GM19023 (cell line): Measurements from ENCODE around the gene SNX24.

Experiments used
- ATAC-seq: cut with Tn5 transposase; IDR thresholded peaks from one replicate; pipeline ENCODE4 v1.9.1; 2021; ENCODE audit warnings: mild to moderate bottlenecking, moderate library complexity; ENCODE audit not compliant: unreplicated experiment

SNX24 gene

DNA sequence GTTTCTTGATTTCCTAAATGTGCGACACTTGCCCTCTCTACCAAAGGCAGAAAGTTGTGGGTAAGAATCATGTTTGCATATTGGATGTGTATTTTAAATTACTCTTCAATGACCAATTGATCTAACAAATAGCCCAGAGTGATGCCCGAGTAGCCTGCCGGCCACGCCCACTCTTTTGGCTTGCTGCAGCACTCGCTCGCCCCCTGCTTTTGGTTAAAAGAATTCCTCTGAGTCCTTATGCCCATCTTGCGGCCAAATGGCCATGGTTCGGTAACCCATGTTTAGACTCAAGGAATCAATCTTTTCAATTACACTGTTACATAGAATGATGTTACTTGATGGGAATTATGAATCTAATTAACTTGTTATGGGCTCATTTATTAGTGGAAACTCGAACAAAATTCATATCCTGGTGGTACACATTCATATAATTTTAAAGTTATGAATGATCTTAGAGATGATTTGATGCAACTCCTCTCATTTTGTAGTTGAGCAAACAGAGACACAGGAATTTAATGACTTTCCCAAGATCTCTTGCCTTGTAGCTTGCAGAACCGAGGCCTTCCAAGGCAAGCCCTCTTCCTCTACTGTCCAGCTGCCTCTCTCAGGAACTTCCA lies 154.6 kb downstream of the SNX24 start:
- peak; percentile 99 for ATAC-seq

DNA sequence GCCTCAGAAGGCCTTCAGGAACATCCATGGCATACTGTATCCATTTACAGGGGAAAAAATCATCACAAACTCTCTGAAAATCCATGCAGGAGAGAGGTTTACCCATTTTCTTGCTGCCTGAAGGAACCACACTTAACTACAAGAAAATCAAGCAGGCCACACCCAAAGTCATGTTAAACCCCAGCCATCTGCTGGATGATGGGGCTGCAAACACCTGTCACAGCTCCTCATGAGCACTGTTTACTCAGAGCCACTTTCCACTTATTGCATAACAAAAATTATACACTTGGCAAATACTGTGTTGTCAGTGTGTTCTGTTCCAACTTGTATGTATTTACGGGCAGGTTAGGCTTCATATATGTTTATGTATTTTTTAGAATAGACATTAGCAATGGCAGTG lies 155.3 kb downstream of the SNX24 start:
- ATAC-seq, result no peak

DNA sequence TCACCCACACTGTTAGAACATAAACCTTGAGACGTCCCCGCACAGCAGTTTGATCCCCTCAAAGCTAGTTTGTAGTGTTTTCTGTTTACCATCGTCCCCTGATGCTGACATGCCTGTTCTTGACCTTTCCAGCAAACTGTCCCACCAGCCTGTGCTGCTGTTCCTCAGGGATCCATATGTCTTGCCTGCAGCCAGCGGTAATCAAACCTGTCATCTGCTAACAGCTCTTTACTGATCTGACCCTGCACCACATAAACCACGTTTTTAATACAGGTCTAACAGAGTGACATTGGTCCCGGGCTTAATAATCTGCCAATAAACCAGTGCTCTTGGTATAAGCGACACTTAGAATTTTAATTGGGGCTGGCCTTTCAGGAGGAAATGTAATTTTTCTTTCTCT lies 156.4 kb downstream of the SNX24 start:
- no peak for ATAC-seq

DNA sequence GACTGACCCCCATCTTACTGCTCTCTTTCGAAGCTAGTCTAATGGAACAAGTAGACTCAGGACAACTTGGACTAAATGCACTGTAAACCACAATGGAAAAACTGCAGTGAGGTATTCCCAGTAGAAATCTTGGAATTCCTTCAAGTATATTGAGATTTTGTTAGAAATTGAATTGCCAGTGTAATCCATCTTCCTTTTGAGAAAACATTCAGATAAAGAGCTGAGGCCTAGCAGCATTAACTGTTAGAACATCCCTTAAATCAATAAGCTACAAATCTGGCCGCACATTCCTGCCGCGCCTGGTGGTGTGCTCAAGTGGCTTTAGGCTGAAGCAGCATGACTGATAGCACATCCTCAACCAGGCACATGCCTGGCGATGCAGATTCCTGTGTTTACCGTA lies 161.8 kb downstream of the SNX24 start:
- ATAC-seq, result no peak

DNA sequence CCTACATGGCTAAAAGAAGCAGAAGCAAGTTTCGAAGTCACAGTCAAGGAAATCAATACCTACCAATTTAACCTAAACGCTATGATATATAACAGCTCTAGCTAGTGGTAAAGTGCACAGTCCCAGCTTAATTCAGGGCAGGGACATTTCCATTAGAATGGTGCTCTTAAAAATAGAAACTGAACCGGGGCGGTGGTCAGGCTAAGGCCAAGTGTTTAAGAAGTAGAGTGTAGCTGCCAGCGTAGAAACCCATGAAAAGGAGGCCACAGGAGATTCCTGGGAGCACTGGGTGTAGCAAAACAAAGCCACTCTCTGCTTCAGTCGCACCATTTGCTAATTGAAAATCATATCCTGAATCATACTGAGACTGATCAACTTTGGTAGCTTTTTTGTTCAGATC lies 162.3 kb downstream of the SNX24 start:
- no peak for ATAC-seq

DNA sequence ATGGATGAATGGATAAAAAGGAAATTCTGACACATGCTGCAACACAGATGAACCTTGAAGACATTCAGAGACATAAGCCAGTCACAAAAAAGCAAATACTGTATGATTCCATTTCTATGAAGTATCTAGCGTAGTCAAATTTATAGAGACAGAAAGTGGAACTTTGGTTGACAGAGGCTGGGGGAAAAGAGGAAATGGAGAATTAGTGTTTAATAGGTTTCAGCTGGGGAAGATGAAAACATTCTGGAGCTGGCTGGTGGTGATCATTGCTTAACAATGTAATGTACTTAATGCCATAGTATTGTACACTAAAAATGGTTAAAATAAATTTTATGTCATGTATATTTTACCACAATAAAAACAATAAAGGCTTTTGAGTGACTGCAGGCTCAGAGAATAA lies 166.9 kb downstream of the SNX24 start:
- no peak for ATAC-seq

DNA sequence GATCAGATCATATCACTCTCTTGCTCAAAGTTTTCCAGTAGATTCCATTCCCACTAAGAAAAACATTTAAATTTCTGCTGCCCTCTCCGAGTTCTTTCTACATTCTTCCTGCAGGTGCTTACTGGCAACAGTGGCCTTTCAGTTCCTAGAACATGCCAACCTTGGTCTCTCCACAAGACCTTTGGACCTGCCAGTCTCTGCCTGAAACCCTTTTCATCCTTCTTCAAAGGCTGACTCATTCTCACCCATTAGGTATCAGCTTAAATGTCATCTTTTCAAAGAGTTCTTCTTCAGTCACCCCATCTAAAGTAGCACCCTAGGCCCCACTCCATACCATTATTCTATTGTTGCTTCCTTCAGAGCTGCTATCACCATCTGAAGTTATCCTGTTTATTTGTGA lies 169.3 kb downstream of the SNX24 start:
- no peak for ATAC-seq

DNA sequence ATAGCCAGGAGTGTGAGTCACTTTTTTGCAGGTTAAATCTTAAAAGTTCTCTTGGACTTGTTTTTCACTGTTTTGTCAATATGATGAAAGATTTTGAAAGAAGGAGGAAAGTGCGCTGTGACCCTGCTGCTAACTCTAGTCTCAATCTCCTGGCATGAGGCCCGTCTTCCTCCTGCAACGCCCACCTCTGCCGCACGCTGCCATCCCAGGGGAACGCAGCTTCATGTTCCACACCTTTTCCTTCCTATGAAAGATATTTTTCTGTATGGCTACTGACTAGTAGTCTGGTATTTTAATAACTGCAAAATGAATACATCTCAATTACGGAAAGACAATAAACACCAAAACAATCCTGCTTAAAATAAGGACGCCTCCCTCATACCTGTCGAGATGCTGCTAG lies 182.8 kb downstream of the SNX24 start:
- ATAC-seq, result no peak

DNA sequence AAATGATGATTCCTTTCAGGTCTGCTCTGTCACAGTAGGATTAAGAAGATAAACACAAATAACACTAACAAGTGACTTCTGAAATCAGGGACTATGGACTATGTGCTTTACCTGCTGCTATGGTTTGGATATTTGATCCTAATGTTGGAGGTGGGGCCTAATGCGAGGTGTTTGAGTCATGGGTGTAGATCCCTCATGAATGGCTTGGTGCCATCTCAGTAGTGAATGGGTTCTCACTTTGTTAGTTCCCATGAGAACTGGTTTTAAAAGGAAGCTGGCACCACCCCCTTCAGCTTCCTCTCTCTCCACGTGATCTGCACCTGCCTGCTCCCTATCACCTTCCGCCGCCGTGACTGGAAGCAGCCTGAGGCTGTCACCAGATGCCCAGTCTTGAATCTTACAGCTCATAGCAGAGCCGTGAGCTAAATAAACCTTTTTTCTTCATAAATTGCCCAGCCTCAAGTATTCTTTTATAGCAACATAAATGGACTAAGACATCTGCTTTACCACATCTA lies 187.8 kb downstream of the SNX24 start:
- ATAC-seq, result no peak

DNA sequence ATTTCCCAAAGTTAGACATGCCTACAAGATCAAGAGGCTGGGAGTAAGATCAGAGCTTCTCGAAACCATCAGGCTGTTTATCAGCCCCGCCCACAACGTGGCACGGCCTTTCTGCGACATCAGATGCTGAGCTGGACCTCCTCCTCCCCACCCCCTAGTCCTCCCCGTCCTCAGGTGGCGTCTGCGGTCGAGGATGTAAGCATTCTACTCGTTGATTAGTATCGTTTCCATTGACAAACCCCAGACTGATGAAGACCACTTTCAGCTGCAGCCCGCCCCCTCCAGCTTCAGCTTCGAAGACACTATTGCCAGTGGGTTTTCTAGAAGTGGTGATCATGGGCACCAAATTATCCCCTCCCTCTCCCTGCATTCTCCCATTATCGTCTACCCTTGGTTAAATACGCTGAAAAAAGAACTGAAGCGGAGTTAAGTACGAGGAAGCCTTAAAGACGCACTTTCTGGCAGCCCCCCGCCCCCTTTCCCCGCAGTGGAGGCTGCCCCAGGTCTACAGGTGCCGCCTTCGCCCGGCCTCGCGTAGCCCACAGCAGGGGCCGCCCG lies 190.0 kb downstream of the SNX24 start:
- ATAC-seq, result no peak

DNA sequence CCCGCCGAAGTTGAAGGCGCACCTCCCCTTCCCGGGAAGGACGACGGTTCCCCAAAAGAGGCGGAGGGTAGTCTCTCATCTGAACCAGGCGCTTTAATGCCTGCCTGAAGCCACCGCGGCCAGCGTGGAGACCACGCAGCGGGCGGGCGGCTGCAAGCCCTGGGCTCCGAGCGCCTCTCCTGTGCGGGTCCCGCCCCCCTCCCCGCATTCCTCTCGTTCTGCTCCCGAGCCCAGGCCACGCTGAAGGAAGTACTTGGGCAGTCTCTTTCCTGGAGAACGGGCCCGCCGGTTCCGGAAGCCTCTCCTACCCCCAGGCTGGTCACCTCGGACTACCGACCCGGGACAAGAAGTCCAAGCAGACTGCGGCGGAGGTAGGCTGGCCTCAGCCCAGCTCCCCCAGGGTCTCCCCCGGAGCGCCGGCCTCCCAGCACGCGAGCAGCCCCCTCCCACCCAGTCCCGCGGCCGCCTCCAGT lies 190.5 kb downstream of the SNX24 start:
- ATAC-seq, result peak; percentile 4

DNA sequence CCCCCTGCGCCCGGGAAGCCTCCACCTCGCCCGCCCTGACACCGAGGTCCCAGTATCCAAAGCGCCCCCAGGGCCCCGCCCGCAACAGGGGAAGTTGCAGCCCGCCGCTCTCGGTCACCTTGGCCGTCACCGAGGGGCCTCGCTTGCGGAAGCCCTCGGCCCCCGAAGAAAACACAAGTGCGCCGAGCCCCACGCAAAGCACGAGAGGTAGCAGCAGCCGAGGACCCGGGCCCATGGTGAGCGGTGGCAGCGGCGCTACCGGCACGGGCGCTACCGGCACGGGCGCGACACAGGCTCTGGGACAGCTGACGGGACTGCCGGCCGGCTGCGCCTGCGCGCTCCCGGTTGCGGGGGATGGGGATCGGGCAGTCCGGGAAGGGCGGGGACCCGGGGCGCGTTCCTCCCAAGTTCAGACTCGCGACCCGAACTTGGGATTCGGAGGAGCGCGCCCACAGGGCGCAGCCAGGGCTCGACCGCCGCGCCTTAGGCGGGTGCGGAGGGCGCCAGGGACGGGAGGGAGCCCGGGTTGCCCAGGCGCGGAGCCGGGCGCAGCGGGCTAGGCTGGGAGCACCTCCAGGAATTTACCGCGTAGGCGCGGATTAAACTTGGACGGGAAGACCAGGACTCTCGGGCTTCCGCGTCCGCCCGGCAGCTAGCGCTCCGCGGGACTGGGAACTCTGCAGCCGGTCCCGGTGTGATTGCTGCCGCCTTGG lies 191.1 kb downstream of the SNX24 start, which contains the start of gene PPIC:
PPIC (minus strand) TSS at position 335 of the 713 bp plus-strand sequence; CDS start at position 235, 100 bp downstream.
- peak; percentile 66 for ATAC-seq

DNA sequence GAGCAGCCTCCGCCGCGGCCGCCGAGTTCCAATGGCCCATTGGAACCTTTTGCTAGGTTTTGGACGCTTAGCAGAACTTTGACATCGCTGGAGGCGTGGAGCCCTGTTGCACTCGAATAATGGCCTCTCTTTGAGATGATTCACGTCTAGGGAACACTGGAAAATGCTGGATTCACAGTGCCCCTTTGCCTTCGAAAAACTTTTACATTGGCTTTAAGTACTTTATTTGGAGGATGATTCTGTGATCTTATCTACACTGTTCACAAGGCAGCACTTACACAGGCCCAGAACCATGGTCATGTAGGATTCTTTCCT lies 191.6 kb downstream of the SNX24 start:
- ATAC-seq, result no peak

DNA sequence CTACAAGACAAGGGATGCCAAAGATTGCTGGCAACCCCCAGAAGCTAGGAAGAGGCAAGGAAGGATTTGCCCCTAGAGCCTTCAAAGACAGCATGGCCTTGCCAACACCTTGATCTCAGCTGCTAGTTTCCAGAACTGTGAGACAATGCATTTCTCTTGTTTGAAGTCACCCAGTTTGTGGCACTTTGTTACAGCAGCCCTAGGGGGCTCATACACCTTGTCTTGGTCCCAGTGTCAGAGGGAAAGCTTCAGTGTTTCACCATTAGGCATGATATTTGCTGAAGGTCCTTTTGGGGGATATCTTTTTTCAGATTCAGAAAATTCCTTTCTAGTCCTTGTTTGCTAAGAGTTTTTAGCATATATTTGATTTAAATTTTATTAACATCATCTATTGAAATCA lies 194.3 kb downstream of the SNX24 start:
- no peak for ATAC-seq

DNA sequence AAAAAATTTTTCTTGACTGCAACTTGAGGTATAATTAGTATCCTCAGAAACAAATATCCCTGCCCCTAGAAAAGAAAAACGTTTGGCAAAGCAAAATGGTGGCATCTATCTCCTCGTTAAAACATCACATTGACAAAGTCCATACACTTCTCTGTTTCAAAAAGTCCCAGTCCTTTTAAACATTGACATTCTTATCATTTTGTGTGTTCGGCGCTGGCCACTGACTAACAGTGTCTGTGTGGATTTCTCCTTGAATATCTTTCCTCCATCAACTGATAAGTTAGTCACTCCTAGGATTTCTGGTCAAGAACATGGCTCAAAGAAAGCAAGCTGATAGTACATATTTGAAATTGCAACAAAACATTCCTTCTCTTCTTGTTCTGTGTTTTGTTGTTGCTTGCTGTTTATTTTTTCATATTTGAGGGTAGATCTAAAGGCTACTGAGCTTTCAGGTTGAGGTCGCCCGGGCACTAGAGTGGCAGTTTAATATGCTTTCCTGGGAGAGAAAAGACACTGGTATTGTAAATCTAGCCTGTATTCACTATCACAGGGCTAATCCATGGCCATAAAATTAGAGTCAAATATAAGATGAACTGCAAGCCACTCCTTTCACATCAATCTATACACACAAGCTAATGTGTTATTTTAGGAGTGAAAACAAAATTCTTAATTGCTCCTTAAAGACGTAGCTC lies 199.7 kb downstream of the SNX24 start:
- no peak for ATAC-seq

DNA sequence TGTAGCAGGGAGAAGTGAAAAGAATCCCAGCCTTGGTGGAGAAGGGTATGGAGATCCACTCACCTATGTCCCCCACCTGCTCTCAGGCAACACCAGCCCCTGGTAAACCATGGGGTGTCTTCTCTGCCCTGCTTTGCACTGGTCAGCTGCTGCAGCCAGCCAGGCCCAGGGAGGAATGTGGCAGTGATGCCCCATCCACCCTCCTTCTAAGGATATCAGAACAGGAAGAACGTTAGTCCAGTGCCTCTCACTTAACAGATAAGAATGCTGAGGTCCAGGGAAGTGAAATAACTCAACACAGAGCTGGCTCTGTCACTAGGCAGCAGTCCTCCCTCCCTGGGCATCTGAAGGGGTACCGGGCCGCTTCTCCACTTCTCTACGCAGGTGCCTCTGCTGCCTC lies 200.8 kb downstream of the SNX24 start:
- no peak for ATAC-seq

DNA sequence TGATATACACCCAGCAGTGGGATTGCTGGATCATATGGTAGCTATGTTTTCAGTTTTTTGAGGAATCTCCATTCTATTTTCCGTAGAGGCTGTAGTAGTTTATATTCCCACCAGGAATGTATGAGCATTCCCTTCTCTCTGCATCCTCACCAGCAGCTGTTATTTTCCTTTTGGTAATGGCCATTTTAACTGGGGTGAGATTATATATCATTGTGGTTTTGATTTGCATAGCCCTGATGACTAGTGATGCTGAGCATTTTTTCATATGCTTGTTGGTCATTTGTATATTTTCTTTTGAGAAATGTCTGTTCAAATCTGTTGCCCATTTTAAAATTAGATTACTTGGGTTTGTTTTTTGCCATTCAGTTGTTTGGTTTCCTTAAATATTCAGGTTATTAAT lies 202.3 kb downstream of the SNX24 start:
- no peak for ATAC-seq

DNA sequence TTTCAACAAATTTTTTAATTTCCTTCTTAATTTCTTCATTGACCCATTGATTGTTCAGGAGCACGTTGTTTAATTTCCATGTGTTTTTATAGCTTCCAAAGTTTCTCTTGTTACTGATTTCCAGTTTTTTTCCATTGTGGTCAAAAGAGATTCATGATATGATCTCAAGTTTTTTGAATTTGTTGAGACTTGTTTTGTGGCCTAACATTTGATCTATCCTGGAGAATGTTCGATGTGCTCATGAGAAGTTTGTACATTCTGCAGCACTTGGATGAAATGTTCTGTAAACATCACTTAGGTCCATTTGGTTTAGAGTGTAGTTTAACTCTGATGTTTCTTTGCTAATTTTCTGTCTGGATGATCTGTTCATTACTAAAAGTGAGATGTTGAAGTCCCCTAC lies 205.8 kb downstream of the SNX24 start:
- ATAC-seq, result no peak
